ENCODE data around the gene DOCK1. TPM values are rescaled to one million over a fixed set of nuclear protein-coding genes. Genes with fewer than 3 reads are reported as not detected.

The DOCK1 gene
- total RNA-seq, 4 donors from 2014 or later: 50.8 to 59.0 (median 53.6) TPM

- no peak overlapping the region for H3K27ac ChIP-seq
- no peak for ATAC-seq
- H3K36me3 ChIP-seq: peaks cover 0 to 7% of the 10 kb centered on the region in 2 donors
- peaks cover 26% of the 10 kb centered on the region for H3K27me3 ChIP-seq
- no peak overlapping the region for H3K4me3 ChIP-seq
- TF ChIP-seq POLR2A (IDR thresholded peaks at IDR 0.05) (no peak), EP300 (IDR thresholded peaks at IDR 0.05) (no peak), POLR2AphosphoS5 (IDR thresholded peaks at IDR 0.05) (no peak)
- TF ChIP-seq, protein P1, sequence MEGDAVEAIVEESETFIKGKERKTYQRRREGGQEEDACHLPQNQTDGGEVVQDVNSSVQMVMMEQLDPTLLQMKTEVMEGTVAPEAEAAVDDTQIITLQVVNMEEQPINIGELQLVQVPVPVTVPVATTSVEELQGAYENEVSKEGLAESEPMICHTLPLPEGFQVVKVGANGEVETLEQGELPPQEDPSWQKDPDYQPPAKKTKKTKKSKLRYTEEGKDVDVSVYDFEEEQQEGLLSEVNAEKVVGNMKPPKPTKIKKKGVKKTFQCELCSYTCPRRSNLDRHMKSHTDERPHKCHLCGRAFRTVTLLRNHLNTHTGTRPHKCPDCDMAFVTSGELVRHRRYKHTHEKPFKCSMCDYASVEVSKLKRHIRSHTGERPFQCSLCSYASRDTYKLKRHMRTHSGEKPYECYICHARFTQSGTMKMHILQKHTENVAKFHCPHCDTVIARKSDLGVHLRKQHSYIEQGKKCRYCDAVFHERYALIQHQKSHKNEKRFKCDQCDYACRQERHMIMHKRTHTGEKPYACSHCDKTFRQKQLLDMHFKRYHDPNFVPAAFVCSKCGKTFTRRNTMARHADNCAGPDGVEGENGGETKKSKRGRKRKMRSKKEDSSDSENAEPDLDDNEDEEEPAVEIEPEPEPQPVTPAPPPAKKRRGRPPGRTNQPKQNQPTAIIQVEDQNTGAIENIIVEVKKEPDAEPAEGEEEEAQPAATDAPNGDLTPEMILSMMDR (IDR thresholded peaks at IDR 0.05): no peak
- peaks cover 0 to 2% (median 0%) of the 10 kb centered on the region in 3 donors for H3K4me1 ChIP-seq
- H3K9me3 ChIP-seq: no peaks in the 10 kb centered on the region
Observed at GRCh38 chr10:127189226-127189625, 284.0 kb downstream of the DOCK1 start.

- H3K4me1 ChIP-seq: peaks cover 0 to 14% (median 11%) of the 10 kb centered on the region in 3 donors
- no peak overlapping the region for H3K4me3 ChIP-seq
- WGBS, 2 donors (ENCODE audit: low coverage in 1 of 2): 74 to 90% methylated on average over 2 to 5 of the region's 5 CpGs
- no peak overlapping the region for H3K27ac ChIP-seq
- TF ChIP-seq POLR2A (IDR thresholded peaks at IDR 0.05): no peak
- TF ChIP-seq, protein P1 (IDR thresholded peaks at IDR 0.05): no peak
- no peak for TF ChIP-seq POLR2AphosphoS5 (IDR thresholded peaks at IDR 0.05)
- TF ChIP-seq EP300 (IDR thresholded peaks at IDR 0.05): no peak
- no peaks in the 10 kb centered on the region for H3K9me3 ChIP-seq
- peaks cover 0 to 7% of the 10 kb centered on the region in 2 donors for H3K36me3 ChIP-seq
- ATAC-seq: no peak
- H3K27me3 ChIP-seq: peaks cover 38% of the 10 kb centered on the region
Observed at GRCh38 chr10:127190427-127190826, 285.2 kb downstream of the DOCK1 start.

DNA sequence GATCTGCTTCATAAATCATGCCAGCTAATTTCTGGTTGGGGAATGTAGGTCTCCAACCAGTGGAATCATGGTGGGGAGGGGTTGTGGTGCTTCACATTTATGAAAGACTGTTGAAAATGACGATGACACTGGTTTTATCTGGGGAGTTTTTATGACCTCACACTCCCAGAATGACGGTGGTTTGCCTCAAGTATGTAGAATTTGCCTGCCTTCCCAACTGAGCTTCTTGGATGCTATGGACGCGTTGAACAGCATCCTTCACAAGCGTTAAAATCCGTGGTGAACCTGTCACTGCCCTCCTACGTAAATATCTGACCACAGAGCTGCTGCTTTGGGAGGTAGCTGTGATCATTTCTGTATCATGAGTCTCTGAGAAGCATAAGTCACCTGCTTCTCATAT is 287.9 kb downstream of the DOCK1 start:
- no peak overlapping the region for H3K27ac ChIP-seq
- no peaks in the 10 kb centered on the region for H3K9me3 ChIP-seq
- peaks cover 44% of the 10 kb centered on the region for H3K27me3 ChIP-seq
- no peak for ATAC-seq
- peaks cover 0 to 28% (median 15%) of the 10 kb centered on the region in 3 donors for H3K4me1 ChIP-seq
- TF ChIP-seq, protein P1 (IDR thresholded peaks at IDR 0.05): no peak
- TF ChIP-seq POLR2A (IDR thresholded peaks at IDR 0.05) (no peak), EP300 (IDR thresholded peaks at IDR 0.05) (no peak), POLR2AphosphoS5 (IDR thresholded peaks at IDR 0.05) (no peak)
- no peak overlapping the region for H3K4me3 ChIP-seq
- H3K36me3 ChIP-seq: peaks cover 0 to 7% of the 10 kb centered on the region in 2 donors
- WGBS, 2 donors (ENCODE audit: low coverage in 1 of 2): 76 to 77% methylated on average over 3 to 7 of the region's 7 CpGs

GRCh38 chr10:127194111-127194510 is 288.9 kb downstream of the DOCK1 start:
- H3K4me3 ChIP-seq: no peak overlapping the region
- peaks cover 38% of the 10 kb centered on the region for H3K27me3 ChIP-seq
- peaks cover 0 to 28% (median 15%) of the 10 kb centered on the region in 3 donors for H3K4me1 ChIP-seq
- WGBS, 2 donors (ENCODE audit: low coverage in 1 of 2): 72 to 82% methylated on average over 2 of the region's 2 CpGs
- no peak for ATAC-seq
- peaks cover 0 to 3% of the 10 kb centered on the region in 2 donors for H3K36me3 ChIP-seq
- no peak for TF ChIP-seq POLR2AphosphoS5 (IDR thresholded peaks at IDR 0.05)
- TF ChIP-seq POLR2A (IDR thresholded peaks at IDR 0.05): no peak
- TF ChIP-seq, protein P1 (IDR thresholded peaks at IDR 0.05): no peak
- TF ChIP-seq EP300 (IDR thresholded peaks at IDR 0.05): no peak
- no peaks in the 10 kb centered on the region for H3K9me3 ChIP-seq
- H3K27ac ChIP-seq: no peak overlapping the region

DNA sequence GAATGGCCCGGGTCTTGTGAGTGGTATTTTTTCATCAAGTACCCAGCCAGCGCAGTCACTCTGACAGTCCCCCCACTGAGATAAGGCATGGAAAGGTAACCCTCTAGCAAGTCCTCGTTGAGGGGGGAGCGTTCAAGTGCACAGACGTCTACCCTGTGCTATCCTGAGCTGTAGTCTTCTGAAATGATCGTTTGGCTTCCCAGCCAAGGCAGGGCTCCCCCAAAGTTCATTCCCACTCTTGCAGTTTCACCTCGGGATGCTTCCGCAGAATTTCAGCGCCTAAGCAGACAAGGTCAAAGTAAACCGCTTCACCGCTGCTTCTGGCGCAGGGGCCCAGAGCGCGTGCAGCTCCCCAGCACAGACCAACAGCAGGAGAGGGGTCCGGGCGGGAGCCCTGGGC is 289.4 kb downstream of the DOCK1 start:
- 69 to 75% methylated on average over 4 to 6 of the region's 16 CpGs for WGBS, 2 donors (ENCODE audit: low coverage in 1 of 2)
- H3K4me1 ChIP-seq: peaks cover 0 to 28% (median 15%) of the 10 kb centered on the region in 3 donors
- no peaks in the 10 kb centered on the region for H3K36me3 ChIP-seq
- H3K4me3 ChIP-seq: peak overlapping the region in 1 of 2 donors; percentile 50
- H3K27ac ChIP-seq: no peak overlapping the region
- TF ChIP-seq POLR2A (IDR thresholded peaks at IDR 0.05) (no peak), POLR2AphosphoS5 (IDR thresholded peaks at IDR 0.05) (no peak), EP300 (IDR thresholded peaks at IDR 0.05) (no peak)
- TF ChIP-seq, protein P1 (IDR thresholded peaks at IDR 0.05): no peak
- no peak for ATAC-seq
- H3K9me3 ChIP-seq: no peaks in the 10 kb centered on the region
- peaks cover 35% of the 10 kb centered on the region for H3K27me3 ChIP-seq
